Memory B cell (primary cell): ENCODE results near the gene GLE1.
"Not testable (repeated sequence)": the region's sequence is repeated elsewhere in the genome, so short reads cannot be mapped to it uniquely, and the experiment has no call there.

Source experiments
- ATAC-seq: fragments of 150-1000 bp; cut with Tn5 transposase; 2 replicates; pipeline ENCODE4 v1.10.0; 2021; ENCODE audit warnings: low read depth, mild to moderate bottlenecking, moderate library complexity
- DNase-seq, 2 donors: peaks; one replicate each; pipeline ENCODE4 v3.0.0; 2022; ENCODE audit warnings: low spot score in 2 of 2
- H3K27ac Mint-ChIP-seq: one replicate; pipeline ENCODE4 v1.8.0; 2022; ENCODE audit warnings: mild to moderate bottlenecking, moderate library complexity, mixed read lengths
- H3K27me3 Mint-ChIP-seq: one replicate; pipeline ENCODE4 v1.8.0; 2022; ENCODE audit warnings: mixed read lengths
- H3K36me3 Mint-ChIP-seq: one replicate; pipeline ENCODE4 v1.8.0; 2022; ENCODE audit warnings: mild to moderate bottlenecking, mixed read lengths
- H3K4me1 Mint-ChIP-seq: one replicate; pipeline ENCODE4 v1.8.0; 2022; ENCODE audit warnings: mixed read lengths
- H3K4me3 Mint-ChIP-seq: one replicate; pipeline ENCODE4 v1.8.0; 2022; ENCODE audit warnings: mild to moderate bottlenecking, moderate library complexity, mixed read lengths
- H3K9me3 Mint-ChIP-seq: one replicate; pipeline ENCODE4 v1.8.0; 2022; ENCODE audit warnings: mixed read lengths

Gene GLE1

DNA sequence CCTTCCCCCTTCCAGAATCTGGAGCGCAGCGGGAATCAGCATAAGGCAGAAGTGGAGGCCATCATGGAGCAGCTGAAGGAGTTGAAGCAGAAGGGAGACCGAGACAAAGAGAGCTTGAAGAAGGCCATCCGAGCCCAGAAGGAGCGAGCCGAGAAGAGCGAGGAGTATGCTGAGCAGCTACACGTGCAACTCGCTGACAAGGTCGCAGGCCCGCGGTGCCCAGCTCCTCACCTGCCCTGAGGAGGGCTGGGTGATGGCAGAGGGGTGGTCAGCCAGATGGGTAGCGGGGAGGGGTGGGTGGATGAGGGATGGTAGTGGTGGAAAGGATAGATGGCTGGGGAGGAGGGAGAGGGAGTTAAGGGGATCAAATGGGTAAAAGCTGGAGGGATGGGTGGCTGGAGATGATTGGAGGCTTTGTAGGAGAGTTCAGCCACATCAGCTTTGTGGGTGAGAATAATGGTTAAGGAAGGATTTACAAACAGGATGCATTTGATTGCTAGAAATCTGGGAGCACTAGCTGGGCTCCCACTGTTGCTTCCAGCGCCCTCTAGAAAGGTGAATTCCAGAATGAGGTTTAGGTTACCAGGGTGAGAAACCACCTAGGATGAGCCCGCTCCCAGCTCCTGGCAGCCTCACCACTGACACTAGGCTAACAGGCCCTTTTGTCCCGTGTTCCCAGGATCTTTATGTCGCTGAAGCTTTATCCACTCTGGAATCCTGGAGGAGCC is 19.7 kb upstream of the GLE1 start:
- Mint-ChIP-seq H3K36me3 (peaks cover 38% of the 10 kb centered on the region), H3K4me3 (no peak overlapping the region), H3K9me3 (no peaks in the 10 kb centered on the region), H3K27me3 (no peaks in the 10 kb centered on the region), H3K4me1 (no peaks in the 10 kb centered on the region), H3K27ac (peak overlapping the region; percentile 32)
- ATAC-seq (no peak), DNase-seq (no peak)

DNA sequence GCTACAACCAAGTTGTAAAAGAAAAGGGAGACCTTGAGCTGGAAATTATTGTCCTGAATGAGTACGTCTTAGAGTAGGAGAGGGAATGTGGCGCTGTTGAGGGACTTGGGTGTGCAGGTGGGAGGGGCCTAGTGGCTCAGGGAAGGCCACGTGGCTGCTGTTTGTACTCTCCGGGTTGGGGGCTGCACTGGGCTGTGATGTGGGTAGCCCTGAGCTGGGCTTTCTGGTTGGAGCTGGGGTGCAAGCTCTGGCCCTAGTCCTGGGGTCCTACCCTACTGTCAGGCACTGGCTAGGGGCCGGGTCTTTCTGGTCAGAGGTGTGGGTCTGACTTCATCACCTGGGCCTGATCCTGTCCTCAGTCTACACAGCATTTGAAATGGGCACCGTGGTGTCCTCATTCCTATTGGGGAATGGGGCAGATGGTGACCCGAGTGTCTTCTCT is 19.1 kb upstream of the GLE1 start:
- no peak overlapping the region for H3K4me3 Mint-ChIP-seq
- no peaks in the 10 kb centered on the region for H3K4me1 Mint-ChIP-seq
- H3K27me3 Mint-ChIP-seq = no peaks in the 10 kb centered on the region
- ATAC-seq (no peak), DNase-seq (no peak)
- H3K9me3 Mint-ChIP-seq = no peaks in the 10 kb centered on the region
- peaks cover 40% of the 10 kb centered on the region for H3K36me3 Mint-ChIP-seq
- no peak overlapping the region for H3K27ac Mint-ChIP-seq

DNA sequence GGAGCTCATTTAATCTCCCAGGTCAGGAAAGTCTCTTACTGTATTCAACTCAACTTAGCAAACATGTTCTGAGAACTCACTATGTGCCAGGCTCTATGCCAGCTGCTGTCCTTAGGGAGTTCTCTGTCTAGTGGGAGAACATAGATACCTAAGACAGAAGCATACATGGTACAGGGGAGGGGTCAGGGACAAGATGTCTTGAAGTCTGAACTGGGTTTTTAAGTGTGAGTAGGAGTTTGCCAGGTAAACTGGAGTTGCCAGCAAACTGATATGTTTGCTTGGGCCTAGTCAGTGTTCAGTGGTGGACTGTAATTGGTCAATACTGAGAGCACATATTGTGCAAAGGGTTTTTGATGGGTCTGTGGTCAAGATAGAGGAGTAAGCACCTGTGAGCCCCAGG is 18.3 kb upstream of the GLE1 start:
- no peak for ATAC-seq
- Mint-ChIP-seq H3K27me3 (no peaks in the 10 kb centered on the region), H3K4me1 (no peaks in the 10 kb centered on the region)

DNA sequence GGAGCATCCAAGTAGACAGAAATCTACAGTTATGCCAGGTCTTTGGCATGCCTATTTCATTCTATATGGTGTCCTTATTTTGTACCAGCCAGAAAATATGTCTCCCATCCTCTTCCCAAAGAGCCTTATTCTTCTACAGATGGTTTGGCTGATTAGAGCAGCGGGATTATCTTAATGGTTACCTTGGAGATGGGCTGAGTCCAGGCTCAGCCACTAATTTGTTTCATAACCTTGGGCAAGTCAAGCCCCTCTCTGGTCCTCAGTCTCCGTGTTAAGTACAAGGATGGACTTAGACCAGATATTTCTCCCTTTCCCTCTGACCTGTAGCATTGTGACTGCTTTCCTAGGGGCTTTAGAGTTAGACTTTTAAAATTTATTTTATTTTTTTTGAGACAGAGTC is 11.1 kb upstream of the GLE1 start:
- Mint-ChIP-seq H3K9me3 (no peaks in the 10 kb centered on the region), H3K36me3 (peaks cover 12% of the 10 kb centered on the region), H3K27me3 (no peaks in the 10 kb centered on the region), H3K4me1 (no peaks in the 10 kb centered on the region), H3K4me3 (no peak overlapping the region), H3K27ac (no peak overlapping the region)
- no peak for DNase-seq
- ATAC-seq = no peak

More for the DNA sequence above, 18.3 kb upstream of the GLE1 start:
- H3K36me3 Mint-ChIP-seq = peaks cover 40% of the 10 kb centered on the region
- H3K9me3 Mint-ChIP-seq = no peaks in the 10 kb centered on the region
- DNase-seq = no peak
- no peak overlapping the region for H3K27ac Mint-ChIP-seq
- no peak overlapping the region for H3K4me3 Mint-ChIP-seq

DNA sequence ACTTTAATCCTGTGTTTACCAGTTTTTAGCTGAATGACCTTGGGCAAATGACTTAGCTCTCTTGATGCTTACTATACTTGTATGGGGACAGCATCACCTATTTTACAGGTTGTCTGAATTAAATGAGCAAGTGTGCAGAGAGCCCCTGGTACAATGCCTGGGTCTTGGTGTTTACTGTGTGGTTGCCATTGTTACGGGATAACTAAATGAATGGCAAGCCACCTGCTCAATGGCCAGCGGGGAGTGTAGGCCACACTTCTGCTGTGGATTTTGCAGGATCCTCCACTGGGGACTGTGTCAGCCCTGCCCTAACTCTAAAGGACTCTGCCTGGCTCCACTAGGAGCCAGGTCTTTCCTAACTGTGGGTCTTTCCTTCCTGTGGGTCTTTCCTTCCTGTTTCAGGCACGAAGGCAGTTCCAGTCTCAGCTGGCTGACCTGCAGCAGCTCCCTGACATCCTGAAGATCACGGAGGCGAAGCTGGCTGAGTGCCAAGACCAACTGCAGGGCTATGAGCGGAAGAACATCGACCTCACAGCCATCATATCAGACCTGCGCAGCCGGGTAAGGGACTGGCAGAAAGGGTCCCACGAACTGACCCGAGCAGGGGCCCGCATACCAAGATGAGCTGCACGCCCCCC is 10.3 kb upstream of the GLE1 start:
- Mint-ChIP-seq H3K27ac (no peak overlapping the region), H3K9me3 (no peaks in the 10 kb centered on the region), H3K4me3 (no peak overlapping the region), H3K27me3 (no peaks in the 10 kb centered on the region), H3K4me1 (no peaks in the 10 kb centered on the region), H3K36me3 (peaks cover 12% of the 10 kb centered on the region)
- ATAC-seq = no peak
- DNase-seq = no peak

DNA sequence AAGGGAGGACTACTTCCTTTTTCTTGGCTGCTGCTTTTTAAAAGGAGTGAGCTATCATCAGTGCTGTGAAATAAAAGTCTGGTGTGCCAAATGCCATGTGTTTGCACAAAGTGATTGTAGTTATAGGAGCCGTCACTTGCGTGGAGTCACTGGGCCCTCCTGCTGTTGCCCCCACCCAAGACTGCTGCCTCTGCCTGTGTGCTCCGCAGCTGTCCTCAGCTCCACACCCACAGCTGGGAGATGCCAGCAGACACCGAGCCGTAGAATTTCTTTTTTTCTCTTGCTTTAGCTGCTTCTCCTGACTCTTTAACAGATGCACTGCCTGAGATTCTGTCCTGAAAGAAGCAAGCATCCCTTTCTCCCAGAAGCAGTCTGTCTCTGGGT is 9.8 kb upstream of the GLE1 start:
- Mint-ChIP-seq H3K4me1 (no peaks in the 10 kb centered on the region), H3K9me3 (no peaks in the 10 kb centered on the region), H3K27ac (no peak overlapping the region), H3K4me3 (no peak overlapping the region), H3K27me3 (no peaks in the 10 kb centered on the region), H3K36me3 (peaks cover 14% of the 10 kb centered on the region)
- DNase-seq (no peak), ATAC-seq (no peak)

DNA sequence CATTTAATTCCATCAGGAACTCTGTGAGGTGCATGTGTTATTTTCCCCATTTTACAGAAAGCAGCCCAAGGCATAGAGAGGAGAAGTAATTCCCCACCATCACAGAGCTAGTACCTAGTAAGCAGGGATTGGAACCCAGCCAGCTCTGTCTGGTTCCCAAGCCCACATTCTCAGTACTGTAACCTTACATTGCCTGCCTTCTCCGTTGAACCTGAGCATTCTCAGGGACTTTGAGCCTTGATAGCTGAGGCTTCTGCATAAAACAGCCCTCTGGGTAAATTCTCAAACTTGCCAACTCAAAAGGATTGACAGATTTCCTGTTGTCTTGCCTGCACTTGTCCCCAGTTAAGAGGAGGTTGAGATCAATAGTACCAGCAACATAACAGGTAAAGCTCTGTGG is 9.2 kb upstream of the GLE1 start:
- Mint-ChIP-seq H3K4me3 (no peak overlapping the region), H3K27me3 (no peaks in the 10 kb centered on the region), H3K9me3 (no peaks in the 10 kb centered on the region), H3K4me1 (no peaks in the 10 kb centered on the region), H3K27ac (no peak overlapping the region), H3K36me3 (peaks cover 15% of the 10 kb centered on the region)
- ATAC-seq = no peak
- DNase-seq = no peak

GRCh38 chr9:128495804-128496417 is 8.6 kb upstream of the GLE1 start:
- no peak overlapping the region for H3K27ac Mint-ChIP-seq
- peaks cover 15% of the 10 kb centered on the region for H3K36me3 Mint-ChIP-seq
- no peaks in the 10 kb centered on the region for H3K4me1 Mint-ChIP-seq
- H3K27me3 Mint-ChIP-seq = no peaks in the 10 kb centered on the region
- no peak for ATAC-seq
- no peaks in the 10 kb centered on the region for H3K9me3 Mint-ChIP-seq
- no peak for DNase-seq
- H3K4me3 Mint-ChIP-seq = no peak overlapping the region

DNA sequence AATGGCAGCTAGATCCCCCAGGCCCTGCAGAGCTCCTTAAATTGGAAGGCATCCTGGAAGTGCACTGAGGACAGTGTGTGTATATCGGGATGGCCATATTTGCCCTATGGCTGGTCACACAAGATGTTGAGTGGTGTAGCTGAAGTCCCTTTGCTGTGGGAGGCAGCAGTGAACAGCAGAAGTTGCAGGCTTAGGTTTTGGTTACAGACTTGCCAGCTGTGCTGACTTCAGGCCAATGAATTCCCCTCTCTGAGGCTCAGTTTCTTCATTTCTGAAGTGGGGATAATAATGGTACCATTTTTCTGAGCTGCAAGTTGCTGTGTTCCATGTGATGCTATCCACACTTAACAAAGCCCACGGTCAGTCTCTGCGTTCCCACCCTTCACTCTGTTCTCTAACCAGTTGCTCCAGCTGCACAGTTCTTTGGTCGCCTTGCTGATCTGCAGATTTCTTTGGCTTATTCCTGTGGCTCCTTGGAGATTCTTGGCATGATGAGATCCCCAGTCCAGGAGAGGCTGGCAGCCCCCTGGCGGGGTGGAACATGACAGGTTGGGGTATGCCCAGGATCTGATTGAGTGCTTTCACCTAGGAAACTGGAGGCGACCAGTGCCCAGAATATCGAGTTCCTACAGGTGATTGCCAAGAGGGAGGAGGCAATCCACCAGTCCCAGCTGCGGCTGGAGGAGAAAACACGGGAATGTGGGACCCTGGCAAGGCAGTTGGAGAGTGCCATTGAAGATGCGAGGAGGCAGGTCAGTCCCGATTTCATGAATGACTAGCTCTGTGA is 6.5 kb upstream of the GLE1 start:
- ATAC-seq = no peak

DNA sequence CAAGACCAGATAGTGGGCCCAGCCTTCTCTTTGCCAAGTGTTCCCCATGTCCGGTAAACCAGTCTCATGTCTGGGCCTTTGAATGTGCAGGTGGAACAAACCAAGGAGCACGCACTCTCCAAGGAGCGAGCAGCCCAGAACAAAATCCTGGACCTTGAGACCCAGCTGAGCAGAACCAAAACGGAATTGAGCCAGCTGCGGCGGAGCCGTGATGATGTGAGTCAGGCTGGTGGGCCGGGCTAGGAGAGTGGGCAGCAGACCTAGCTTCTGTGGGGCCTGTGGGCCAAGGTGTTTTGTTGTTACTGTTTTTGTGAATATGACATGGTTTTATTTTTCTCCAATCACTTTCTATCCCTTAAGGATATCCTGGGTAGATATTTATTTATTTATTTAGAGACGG is 5.6 kb upstream of the GLE1 start:
- Mint-ChIP-seq H3K4me3 (no peak overlapping the region), H3K9me3 (no peaks in the 10 kb centered on the region), H3K4me1 (peaks cover 2% of the 10 kb centered on the region), H3K27ac (no peak overlapping the region), H3K36me3 (peaks cover 10% of the 10 kb centered on the region), H3K27me3 (no peaks in the 10 kb centered on the region)
- ATAC-seq (no peak), DNase-seq (no peak)

More for the DNA sequence above, 6.5 kb upstream of the GLE1 start:
- no peak for DNase-seq
- H3K4me1 Mint-ChIP-seq = no peaks in the 10 kb centered on the region
- H3K36me3 Mint-ChIP-seq = peaks cover 12% of the 10 kb centered on the region
- no peak overlapping the region for H3K4me3 Mint-ChIP-seq
- H3K27ac Mint-ChIP-seq = no peak overlapping the region
- H3K9me3 Mint-ChIP-seq = no peaks in the 10 kb centered on the region
- H3K27me3 Mint-ChIP-seq = no peaks in the 10 kb centered on the region

- Mint-ChIP-seq H3K4me1 (peaks cover 2% of the 10 kb centered on the region), H3K27me3 (no peaks in the 10 kb centered on the region), H3K4me3 (no peak overlapping the region), H3K27ac (peak overlapping the region; percentile 64), H3K36me3 (peaks cover 10% of the 10 kb centered on the region), H3K9me3 (no peaks in the 10 kb centered on the region)
- DNase-seq = no peak
- no peak for ATAC-seq
Measured at GRCh38 chr9:128499920-128500319, 4.6 kb upstream of the GLE1 start.

DNA sequence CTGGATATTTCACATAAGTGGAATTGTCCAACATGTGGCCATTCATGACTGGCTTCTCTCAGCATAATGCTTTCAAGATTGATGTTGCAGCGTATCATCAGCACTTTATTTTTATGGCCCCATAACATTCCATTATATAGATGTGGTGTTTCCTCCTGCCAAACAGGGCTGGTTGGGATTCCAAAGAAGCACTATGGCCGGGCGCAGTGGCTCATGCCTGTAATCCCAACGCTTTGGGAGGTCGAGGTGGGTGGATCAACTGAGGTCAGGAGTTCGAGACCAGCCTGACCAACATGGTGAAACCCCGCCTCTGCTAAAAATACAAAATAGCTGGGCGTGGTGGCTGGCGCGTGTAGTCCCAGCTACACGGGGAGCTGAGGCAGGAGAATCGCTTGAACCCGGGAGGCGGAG is 1.1 kb upstream of the GLE1 start:
- not testable (repeated sequence) for H3K4me1 Mint-ChIP-seq, H3K27me3 Mint-ChIP-seq, ATAC-seq, DNase-seq, H3K27ac Mint-ChIP-seq, H3K9me3 Mint-ChIP-seq, H3K36me3 Mint-ChIP-seq
- H3K4me3 Mint-ChIP-seq = peak overlapping the region; percentile 67

- peaks cover 8% of the 10 kb centered on the region for H3K36me3 Mint-ChIP-seq
- H3K4me3 Mint-ChIP-seq = peak overlapping the region; percentile 67
- DNase-seq (no peak), ATAC-seq (no peak)
- no peak overlapping the region for H3K27ac Mint-ChIP-seq
- no peaks in the 10 kb centered on the region for H3K27me3 Mint-ChIP-seq
- H3K9me3 Mint-ChIP-seq = no peaks in the 10 kb centered on the region
- H3K4me1 Mint-ChIP-seq = peaks cover 10% of the 10 kb centered on the region
Measured at GRCh38 chr9:128503870-128504269, 649 bp upstream of the GLE1 start.

- peak overlapping the region; percentile 96 for H3K27ac Mint-ChIP-seq
- peaks cover 10% of the 10 kb centered on the region for H3K4me1 Mint-ChIP-seq
- DNase-seq (no peak), ATAC-seq (no peak)
- H3K9me3 Mint-ChIP-seq = no peaks in the 10 kb centered on the region
- H3K27me3 Mint-ChIP-seq = no peaks in the 10 kb centered on the region
- H3K36me3 Mint-ChIP-seq = peaks cover 4% of the 10 kb centered on the region
- H3K4me3 Mint-ChIP-seq = peak overlapping the region; percentile 100
Measured at GRCh38 chr9:128505414-128505765, 871 bp downstream of the GLE1 start.
